Fibroblast of mammary gland (primary cell): ENCODE measurements around the gene SLC6A3.
A peak's percentile ranks its signal among the peaks of the same experiment; 100 is the strongest.

Source experiments
- DNase-seq: peaks from one replicate; pipeline ENCODE4 v3.0.0-alpha.2; 2010; ENCODE audit warnings: low read depth
- H3K4me3 ChIP-seq: 2 replicates; pipeline ENCODE4 v1.5.1; 2011; ENCODE audit warnings: low read depth, mild to moderate bottlenecking, low read length, moderate library complexity; ENCODE audit not compliant: control insufficient read depth
- TF ChIP-seq, protein P1 (sequence below): conservative IDR thresholded peaks from 2 replicates; pipeline ENCODE4 v1.5.1; 2011; ENCODE audit warnings: low read depth, low read length, inconsistent platforms; ENCODE audit not compliant: control insufficient read depth, insufficient read depth

SLC6A3 gene

DNA sequence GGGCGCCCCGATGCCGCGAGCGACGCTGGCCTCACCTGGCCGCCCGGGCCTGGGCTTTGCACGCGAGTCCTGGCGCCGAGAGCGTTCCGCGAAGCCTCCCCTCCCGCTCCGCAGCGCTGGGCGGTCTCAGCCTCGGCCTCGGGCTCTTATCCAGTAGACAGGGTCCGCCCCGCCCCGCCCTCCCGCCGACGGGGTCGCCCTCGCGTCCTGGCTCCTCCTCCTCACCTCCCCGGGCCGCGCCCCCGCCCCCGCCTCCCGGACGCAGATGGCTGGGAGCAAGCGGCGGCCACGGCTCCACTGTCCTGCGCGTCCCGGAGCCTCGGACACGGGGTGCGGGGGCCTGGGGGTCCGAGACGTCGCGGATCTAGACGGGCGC is at the start of gene SLC6A3:
SLC6A3 (minus strand) TSS at position 128 of the 376 bp plus-strand sequence. CDS start 2,243 bp downstream, outside the sequence.
- DNase-seq = no peak
- TF ChIP-seq, protein P1, sequence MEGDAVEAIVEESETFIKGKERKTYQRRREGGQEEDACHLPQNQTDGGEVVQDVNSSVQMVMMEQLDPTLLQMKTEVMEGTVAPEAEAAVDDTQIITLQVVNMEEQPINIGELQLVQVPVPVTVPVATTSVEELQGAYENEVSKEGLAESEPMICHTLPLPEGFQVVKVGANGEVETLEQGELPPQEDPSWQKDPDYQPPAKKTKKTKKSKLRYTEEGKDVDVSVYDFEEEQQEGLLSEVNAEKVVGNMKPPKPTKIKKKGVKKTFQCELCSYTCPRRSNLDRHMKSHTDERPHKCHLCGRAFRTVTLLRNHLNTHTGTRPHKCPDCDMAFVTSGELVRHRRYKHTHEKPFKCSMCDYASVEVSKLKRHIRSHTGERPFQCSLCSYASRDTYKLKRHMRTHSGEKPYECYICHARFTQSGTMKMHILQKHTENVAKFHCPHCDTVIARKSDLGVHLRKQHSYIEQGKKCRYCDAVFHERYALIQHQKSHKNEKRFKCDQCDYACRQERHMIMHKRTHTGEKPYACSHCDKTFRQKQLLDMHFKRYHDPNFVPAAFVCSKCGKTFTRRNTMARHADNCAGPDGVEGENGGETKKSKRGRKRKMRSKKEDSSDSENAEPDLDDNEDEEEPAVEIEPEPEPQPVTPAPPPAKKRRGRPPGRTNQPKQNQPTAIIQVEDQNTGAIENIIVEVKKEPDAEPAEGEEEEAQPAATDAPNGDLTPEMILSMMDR = no peak
- H3K4me3 ChIP-seq = no peak within 1 kb of the TSS

DNA sequence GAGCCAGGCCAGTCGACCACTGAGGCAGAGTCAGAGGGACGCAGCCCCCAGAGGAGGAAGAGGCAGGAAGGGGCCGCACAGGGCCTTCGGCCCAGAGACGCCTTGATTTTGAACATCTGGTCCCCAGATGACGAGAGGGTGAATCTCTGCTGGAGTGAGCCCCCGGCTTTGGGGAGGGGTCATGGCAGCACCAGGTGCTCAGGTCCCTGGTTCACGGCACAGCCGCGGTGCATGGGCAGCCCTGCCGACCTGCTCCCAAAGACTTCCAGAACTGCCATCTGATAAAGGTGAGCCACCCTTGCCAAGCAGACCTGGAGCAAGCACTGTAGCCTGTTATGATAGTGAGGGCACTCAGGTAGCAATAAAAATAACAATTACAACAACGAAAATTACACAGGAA is 48.7 kb upstream of the SLC6A3 start:
- TF ChIP-seq, protein P1 = no peak
- no peak overlapping the region for H3K4me3 ChIP-seq

DNA sequence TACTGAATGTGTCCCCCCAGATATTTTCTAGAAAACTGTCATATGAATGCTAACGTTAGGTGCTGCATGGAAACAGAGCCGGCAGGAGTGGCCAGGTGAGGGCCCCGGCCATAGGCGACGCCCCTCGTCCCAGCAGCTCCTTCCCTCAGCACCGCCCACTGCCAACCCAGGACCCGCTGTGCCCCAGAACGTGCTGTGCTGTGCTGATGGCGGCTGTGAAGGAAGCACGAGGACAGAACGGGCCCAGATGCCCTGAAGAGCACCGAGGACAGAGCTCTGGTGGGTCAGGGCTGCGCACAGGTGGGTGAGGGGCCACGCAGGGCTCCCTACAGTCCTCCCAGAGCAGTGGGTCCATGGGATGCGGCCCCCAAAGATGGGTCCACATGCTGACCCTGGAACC is 48.2 kb upstream of the SLC6A3 start:
- TF ChIP-seq, protein P1 = no peak
- no peak overlapping the region for H3K4me3 ChIP-seq
- no peak for DNase-seq

More for the DNA sequence above, 48.7 kb upstream of the SLC6A3 start:
- DNase-seq = no peak

DNA sequence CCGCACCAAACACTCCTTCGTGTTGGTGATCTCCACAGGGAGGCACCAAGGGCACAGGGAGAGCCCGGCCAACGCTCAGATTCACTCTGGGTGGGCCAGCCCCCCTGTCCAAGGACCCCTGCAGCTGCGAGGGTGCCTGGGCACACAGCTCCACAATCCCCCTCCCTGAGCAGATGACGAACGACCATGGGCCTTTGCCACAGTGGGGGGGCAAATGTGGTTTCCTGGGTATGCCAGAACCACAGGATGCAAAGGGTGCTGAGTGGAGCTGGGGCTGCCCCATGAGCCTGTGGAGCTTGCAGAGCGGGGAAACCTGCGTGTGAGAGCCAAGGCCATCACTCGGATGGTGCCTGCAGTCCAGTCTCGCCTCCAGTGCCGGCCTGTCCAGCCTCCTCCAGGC is 47.5 kb upstream of the SLC6A3 start:
- no peak overlapping the region for H3K4me3 ChIP-seq
- DNase-seq = no peak
- TF ChIP-seq, protein P1 = no peak

DNA sequence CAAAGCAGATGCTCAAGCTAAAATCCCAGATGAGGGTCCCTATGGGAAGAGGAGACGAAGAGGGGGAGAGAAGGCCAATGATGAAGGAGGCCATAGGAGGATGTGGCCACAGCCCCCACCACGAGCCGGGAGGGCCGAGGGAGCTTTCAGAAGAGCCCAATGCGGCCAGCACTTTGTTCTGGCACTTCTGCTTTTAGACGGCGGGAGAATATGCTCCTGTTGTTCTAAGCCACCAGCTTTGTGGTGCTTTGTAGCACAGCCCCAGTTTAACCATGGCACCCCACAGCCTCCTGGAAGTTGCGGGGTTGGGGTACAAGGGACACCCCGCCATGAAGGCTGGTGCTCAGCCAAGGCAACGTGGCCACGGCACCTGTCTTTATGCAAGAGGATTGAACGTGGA is 45.1 kb upstream of the SLC6A3 start:
- TF ChIP-seq, protein P1 = no peak
- DNase-seq = no peak
- H3K4me3 ChIP-seq = no peak overlapping the region

DNA sequence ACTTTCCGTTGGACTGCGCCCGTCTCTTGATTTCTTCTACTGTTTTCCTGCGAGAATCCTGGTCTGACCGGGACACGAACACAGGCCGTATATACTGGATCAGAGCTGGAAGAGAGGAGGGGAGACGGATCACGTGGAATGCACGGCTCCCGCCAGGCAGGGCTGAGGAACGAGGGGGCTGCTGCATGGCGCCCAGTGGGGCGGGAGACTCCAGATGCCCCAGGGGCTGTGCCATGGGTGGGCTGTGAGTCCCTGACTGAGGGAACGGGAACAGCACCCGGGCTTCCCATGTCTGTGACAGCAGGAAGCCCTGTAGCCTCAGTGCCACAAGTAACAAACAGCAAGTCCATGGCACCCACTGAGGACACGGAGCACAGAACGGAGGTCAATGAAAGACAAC is 44.5 kb upstream of the SLC6A3 start:
- TF ChIP-seq, protein P1 = no peak
- no peak for DNase-seq
- H3K4me3 ChIP-seq = no peak overlapping the region

DNA sequence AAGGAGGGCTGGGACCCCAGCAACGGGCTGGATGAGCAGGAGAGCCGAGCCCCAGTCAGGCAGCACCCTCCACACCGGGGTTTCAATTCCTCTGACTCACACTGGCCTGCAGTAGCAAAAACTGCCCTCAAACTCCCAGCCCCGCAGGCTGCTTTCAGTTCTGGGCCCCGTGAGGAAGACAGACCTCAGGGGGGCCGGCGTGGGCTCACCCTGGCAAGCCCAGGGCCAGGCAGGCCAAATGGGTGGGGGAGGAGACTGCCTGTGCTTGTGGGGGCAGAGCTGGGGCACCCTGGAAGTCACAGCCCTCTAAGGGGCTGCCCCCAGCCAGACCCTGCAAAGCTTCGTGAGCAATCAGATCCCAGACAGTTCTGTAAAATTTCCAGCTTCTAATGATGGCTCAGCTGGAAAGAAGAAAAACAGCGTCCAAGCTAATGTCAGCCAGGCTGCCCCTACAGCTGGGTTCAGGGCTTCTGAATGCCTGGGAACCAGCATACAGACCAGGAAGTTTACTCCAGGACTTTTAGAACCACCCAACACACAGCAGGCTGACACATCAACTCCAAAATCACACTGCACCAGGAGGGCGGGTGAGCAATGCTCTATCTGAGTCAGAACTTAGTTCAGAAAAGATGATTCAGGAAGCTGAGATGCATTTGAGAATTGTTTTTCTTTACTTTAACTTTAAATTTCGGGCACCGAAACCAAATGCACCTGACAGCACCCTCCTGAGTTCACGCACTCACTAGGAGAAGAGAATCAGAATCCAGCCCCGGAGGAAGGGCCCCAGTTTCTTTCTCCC is 43.8 kb upstream of the SLC6A3 start:
- no peak overlapping the region for H3K4me3 ChIP-seq
- DNase-seq = peak; percentile 91
- TF ChIP-seq, protein P1 = no peak
